GM19438 (cell line): ENCODE results near the gene TMEM123.
"Not testable (repeated sequence)": the region's sequence is repeated elsewhere in the genome, so short reads cannot be mapped to it uniquely, and the experiment has no call there.

Source experiments
- ATAC-seq: cut with Tn5 transposase; IDR thresholded peaks from one replicate; pipeline ENCODE4 v1.9.1; 2021; ENCODE audit warnings: low read depth; ENCODE audit not compliant: unreplicated experiment

TMEM123 gene

GRCh38 chr11:102374633-102375424 lies 77.7 kb downstream of the TMEM123 start:
- not testable (repeated sequence) for ATAC-seq

GRCh38 chr11:102368472-102368871 lies 84.1 kb downstream of the TMEM123 start:
- peak; percentile 100 for ATAC-seq

- no peak for ATAC-seq
Measured at GRCh38 chr11:102367364-102367763, 85.2 kb downstream of the TMEM123 start.

GRCh38 chr11:102364991-102365390 lies 87.6 kb downstream of the TMEM123 start:
- ATAC-seq = no peak

GRCh38 chr11:102361086-102362031 lies 91.2 kb downstream of the TMEM123 start:
- ATAC-seq = no peak

- ATAC-seq = no peak
Measured at GRCh38 chr11:102360681-102361080, 91.9 kb downstream of the TMEM123 start.

- no peak for ATAC-seq
Measured at GRCh38 chr11:102359372-102359771, 93.2 kb downstream of the TMEM123 start.

- no peak for ATAC-seq
Measured at GRCh38 chr11:102357116-102357515, 95.4 kb downstream of the TMEM123 start.

GRCh38 chr11:102347462-102348370 lies 104.8 kb downstream of the TMEM123 start:
- ATAC-seq = peak; percentile 10

- ATAC-seq = peak; percentile 84
Measured at GRCh38 chr11:102346748-102347461, 105.7 kb downstream of the TMEM123 start, which contains the start of gene BIRC2. Gene BIRC2 (plus strand): TSS chr11:102347214. CDS start chr11:102349855, 2,641 bp downstream.

GRCh38 chr11:102346456-102346747 lies 106.2 kb downstream of the TMEM123 start:
- ATAC-seq = no peak
